IMR-90 (cell line): Measurements from ENCODE around the gene MEIS2. TPM values are rescaled to one million over a fixed set of nuclear protein-coding genes. Genes with fewer than 3 reads are reported as not detected.

Experiments used
- ATAC-seq: fragments of 200-7000 bp; cut with Tn5 transposase; 2 replicates; pipeline ENCODE4 v1.9.1; 2020; ENCODE audit warnings: low read depth, mild to moderate bottlenecking, moderate library complexity
- BruUV-seq: library from RNA; stranded (reverse); fragments of 400-500 nt; replicated peaks from 2 replicates; lab custom pipeline; 2021; lab: Mats Ljungman, UMichigan
- CTCF ChIA-PET: fragments of 300-600 bp; formaldehyde crosslinking; extraction: SDS; loops from one replicate; lab custom pipeline; 2021; ENCODE audit warnings: antibody characterized with exemption; lab: Yijun Ruan, JAX
- POLR2A ChIA-PET: fragments of 300-600 bp; sonication (Branson Sonifier 250); formaldehyde crosslinking; loops from one replicate; lab custom pipeline; 2022; ENCODE audit warnings: antibody characterized with exemption; ENCODE audit not compliant: unreplicated experiment; lab: Charles Lee
- DNase-seq: peaks from one replicate; pipeline ENCODE4 v3.0.0; 2013
- H2AFZ ChIP-seq: replicated peaks from 2 replicates; pipeline ENCODE3; 2013; ENCODE audit warnings: low read length, mild to moderate bottlenecking; ENCODE audit not compliant: poor library complexity
- H2AK5ac ChIP-seq: 2 replicates; pipeline ENCODE4 v1.6.1; 2013; ENCODE audit warnings: low read depth, low read length, inconsistent platforms
- H2AK9ac ChIP-seq: replicated peaks from 2 replicates; pipeline ENCODE3; 2013; ENCODE audit warnings: mild to moderate bottlenecking, low read depth, low read length, moderate library complexity; ENCODE audit not compliant: poor library complexity
- H2BK120ac ChIP-seq: 2 replicates; pipeline ENCODE4 v1.6.1; 2013; ENCODE audit warnings: low read depth, low read length, inconsistent platforms
- H2BK15ac ChIP-seq: 3 replicates; pipeline ENCODE4 v1.6.1; 2013; ENCODE audit warnings: low read depth, low read length, inconsistent platforms
- H2BK20ac ChIP-seq: 2 replicates; pipeline ENCODE4 v1.6.1; 2013; ENCODE audit warnings: low read depth, mild to moderate bottlenecking, inconsistent platforms, low read length, moderate library complexity
- H2BK5ac ChIP-seq: 2 replicates; pipeline ENCODE4 v1.6.1; 2013; ENCODE audit warnings: mild to moderate bottlenecking, low read depth, low read length, inconsistent platforms; ENCODE audit not compliant: poor library complexity, severe bottlenecking
- H3K14ac ChIP-seq: replicated peaks from 2 replicates; pipeline ENCODE4 v1.6.1; 2013; ENCODE audit warnings: low read depth, low read length, inconsistent platforms
- H3K18ac ChIP-seq: 2 replicates; pipeline ENCODE4 v1.6.1; 2013; ENCODE audit warnings: low read depth, low read length, control low read depth
- H3K23ac ChIP-seq: 2 replicates; pipeline ENCODE4 v1.6.1; 2013; ENCODE audit warnings: low read depth, low read length, inconsistent platforms
- H3K27ac ChIP-seq: 2 replicates; pipeline ENCODE4 v1.5.1; 2013; ENCODE audit warnings: mild to moderate bottlenecking, control low read depth, low read length; ENCODE audit not compliant: insufficient read depth
- H3K27me3 ChIP-seq: 2 replicates; pipeline ENCODE4 v1.6.1; 2013; ENCODE audit warnings: low read length; ENCODE audit not compliant: control insufficient read depth, insufficient read depth
- H3K36me3 ChIP-seq: 2 replicates; pipeline ENCODE4 v1.6.1; 2013; ENCODE audit warnings: low read length, mixed read lengths; ENCODE audit not compliant: control insufficient read depth, insufficient read depth
- H3K4ac ChIP-seq: 2 replicates; pipeline ENCODE4 v1.6.1; 2013; ENCODE audit warnings: low read depth, low read length, inconsistent platforms
- H3K4me1 ChIP-seq: 2 replicates; pipeline ENCODE4 v1.6.1; 2013; ENCODE audit warnings: low read length, mixed read lengths; ENCODE audit not compliant: control insufficient read depth, insufficient read depth
- H3K4me2 ChIP-seq: 2 replicates; pipeline ENCODE4 v1.6.1; 2013; ENCODE audit warnings: low read depth, mild to moderate bottlenecking, control low read depth, low read length, moderate library complexity
- H3K4me3 ChIP-seq: 2 replicates; pipeline ENCODE4 v1.5.1; 2013; ENCODE audit warnings: low read depth, mild to moderate bottlenecking, control low read depth, low read length, moderate library complexity; ENCODE audit not compliant: insufficient read depth
- H3K56ac ChIP-seq: 2 replicates; pipeline ENCODE4 v1.6.1; 2013; ENCODE audit warnings: low read length, inconsistent platforms; ENCODE audit not compliant: insufficient read depth; ENCODE audit errors: extremely low read depth
- H3K79me1 ChIP-seq, 2 experiments: 2 replicates each; pipeline ENCODE4 v1.6.1; 2013; ENCODE audit warnings: low read length in 2 of 2, inconsistent platforms in 1 of 2, low read depth in 1 of 2
- H3K9ac ChIP-seq: 2 replicates; pipeline ENCODE4 v1.6.1; 2013; ENCODE audit warnings: low read depth, low read length, control low read depth
- H3K9me1 ChIP-seq: 2 replicates; pipeline ENCODE4 v1.6.1; 2013; ENCODE audit warnings: low read length, inconsistent platforms; ENCODE audit not compliant: insufficient read depth
- H3K9me3 ChIP-seq: 2 replicates; pipeline ENCODE4 v1.6.1; 2013; ENCODE audit warnings: low read length; ENCODE audit not compliant: control insufficient read depth, insufficient read depth
- H4K20me1 ChIP-seq: 2 replicates; pipeline ENCODE4 v1.6.1; 2013; ENCODE audit warnings: low read length, inconsistent platforms; ENCODE audit not compliant: insufficient read depth
- H4K5ac ChIP-seq: 2 replicates; pipeline ENCODE4 v1.6.1; 2013; ENCODE audit warnings: mild to moderate bottlenecking, low read depth, low read length, control low read depth
- H4K8ac ChIP-seq, 2 experiments: 2 replicates each; pipeline ENCODE4 v1.6.1; 2013; ENCODE audit warnings: low read depth in 2 of 2, low read length in 2 of 2, control low read depth in 1 of 2, inconsistent platforms in 1 of 2
- H4K91ac ChIP-seq: 2 replicates; pipeline ENCODE4 v1.6.1; 2013; ENCODE audit warnings: low read depth, low read length, inconsistent platforms; ENCODE audit not compliant: insufficient read depth
- BHLHE40 ChIP-seq: fragments of 150-350 bp; IDR thresholded peaks from 2 replicates; pipeline ENCODE4 v1.6.1; 2016; ENCODE audit warnings: mild to moderate bottlenecking, low read depth, low read length
- CEBPB ChIP-seq: IDR thresholded peaks from 2 replicates; pipeline ENCODE4 v1.6.1; 2012; ENCODE audit warnings: low read depth, low read length, improper control_type of control experiment
- CHD1 ChIP-seq: IDR thresholded peaks from 2 replicates; pipeline ENCODE4 v1.6.1; 2012; ENCODE audit warnings: low read depth, low read length, improper control_type of control experiment
- FOS ChIP-seq: fragments of 150-350 bp; IDR thresholded peaks from 2 replicates; pipeline ENCODE4 v1.6.1; 2016; ENCODE audit warnings: low read depth, low read length
- MAFK ChIP-seq: IDR thresholded peaks from 2 replicates; pipeline ENCODE4 v1.6.1; 2012; ENCODE audit warnings: low read depth, low read length, improper control_type of control experiment
- MAZ ChIP-seq: IDR thresholded peaks from 2 replicates; pipeline ENCODE4 v1.6.1; 2012; ENCODE audit warnings: low read depth, mild to moderate bottlenecking, low read length, improper control_type of control experiment, moderate library complexity, borderline replicate concordance
- MXI1 ChIP-seq: IDR thresholded peaks from 2 replicates; pipeline ENCODE4 v1.6.1; 2012; ENCODE audit warnings: low read depth, mild to moderate bottlenecking, low read length, moderate library complexity, borderline replicate concordance
- NFE2L2 ChIP-seq: fragments of 150-350 bp; IDR thresholded peaks from 2 replicates; pipeline ENCODE4 v1.6.1; 2016; ENCODE audit warnings: low read depth, mild to moderate bottlenecking, low read length
- POLR2A ChIP-seq: IDR thresholded peaks from 2 replicates; pipeline ENCODE4 v1.6.1; 2012; ENCODE audit warnings: mild to moderate bottlenecking, low read depth, low read length
- RAD21 ChIP-seq: IDR thresholded peaks from 2 replicates; pipeline ENCODE4 v1.6.1; 2012; ENCODE audit warnings: low read length, improper control_type of control experiment
- RCOR1 ChIP-seq: IDR thresholded peaks from 2 replicates; pipeline ENCODE4 v1.6.1; 2012; ENCODE audit warnings: mild to moderate bottlenecking, low read length, improper control_type of control experiment; ENCODE audit not compliant: insufficient replicate concordance
- RFX5 ChIP-seq: IDR thresholded peaks from 2 replicates; pipeline ENCODE4 v1.8.0; 2012; ENCODE audit warnings: low read depth, mild to moderate bottlenecking, low read length, moderate library complexity
- SMC3 ChIP-seq: fragments of 150-350 bp; IDR thresholded peaks from 2 replicates; pipeline ENCODE4 v1.6.1; 2016; ENCODE audit warnings: low read depth, mild to moderate bottlenecking, antibody characterized with exemption, low read length, moderate library complexity
- USF2 ChIP-seq: fragments of 150-350 bp; IDR thresholded peaks from 2 replicates; pipeline ENCODE4 v1.6.1; 2017; ENCODE audit warnings: mild to moderate bottlenecking, antibody characterized with exemption, low read length, low read depth
- WGBS, 2 experiments: methylation state at CpG; one replicate each; pipeline versions ENCODE4 v1.1.5 to v1.1.7; 2013; ENCODE audit warnings: missing lambda C conversion rate in 2 of 2; ENCODE audit not compliant: insufficient read length in 1 of 2; ENCODE audit errors: extremely low coverage in 2 of 2; 5-methylcytosine and 5-hydroxymethylcytosine counted together
- dilution Hi-C: fragments of 300-500 bp; cut with HindIII; formaldehyde crosslinking; loops from one replicate; pipeline ENCODE4 v1.14.3; 2018; ENCODE audit warnings: low sequenced_read_pairs; ENCODE audit not compliant: unreplicated experiment
- in situ Hi-C: fragments of 300-500 bp; cut with MboI; formaldehyde crosslinking; loops from 3 replicates; pipeline ENCODE4 v1.14.3; 2019; ENCODE audit warnings: low sequenced_read_pairs, inconsistent platforms, mixed read lengths
- intact Hi-C: fragments of 100-400 bp; cut with micrococcal nuclease; formaldehyde crosslinking; loops from 2 replicates; pipeline ENCODE4 v1.10.0; 2022
- polyA plus RNA-seq, 3 experiments: library from polyadenylated mRNA; depleted of rRNA; stranded (reverse); fragments of >200 nt; gene quantifications; 2 replicates each; pipeline ENCODE4 v1.2.3, GENCODE V29; 2012; ENCODE audit warnings: low replicate concordance in 1 of 3
- total RNA-seq: library from RNA; depleted of rRNA; stranded (reverse); fragments of >200 nt; gene quantifications from 2 replicates; pipeline ENCODE4 v1.2.3, GENCODE V29; 2012
- TF ChIP-seq, protein P1 (sequence below): fragments of 150-350 bp; IDR thresholded peaks from 2 replicates; pipeline ENCODE4 v1.6.1; 2016; ENCODE audit warnings: low read depth, mild to moderate bottlenecking, low read length, moderate library complexity, borderline replicate concordance
- TF ChIP-seq, protein P2 (sequence below): conservative IDR thresholded peaks from 2 replicates; pipeline ENCODE4 v1.5.1; 2012; ENCODE audit warnings: mild to moderate bottlenecking, low read depth, low read length, improper control_type of control experiment

The MEIS2 gene
- total and polyA plus RNA-seq, 2 of the 4 experiments (the other 2 are of a cell fraction), result 70.1 to 71.3 TPM

DNA sequence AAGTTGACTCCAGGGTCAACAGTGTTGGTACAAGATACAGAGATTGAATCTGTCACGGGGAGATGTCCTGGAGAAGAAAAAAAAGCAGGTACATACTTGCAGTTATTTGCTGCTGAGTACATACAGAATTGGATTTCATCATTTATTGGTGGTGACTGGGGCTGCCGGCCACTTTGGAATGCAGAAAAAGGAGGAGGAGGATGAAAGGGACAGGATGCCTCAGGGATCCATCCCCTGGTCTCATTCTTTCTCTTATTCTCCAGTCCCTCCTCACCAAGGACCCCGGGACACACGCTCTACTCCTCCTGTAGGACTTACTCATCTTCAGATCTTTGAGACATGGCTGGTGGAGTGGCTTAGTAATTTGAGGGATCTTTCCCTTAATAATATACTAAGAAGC is 30.0 kb upstream of the MEIS2 start:
- no peak overlapping the region for H2BK15ac ChIP-seq
- no peaks in the 10 kb centered on the region for H3K9me3 ChIP-seq
- CTCF ChIA-PET, result no interaction called here
- no peak overlapping the region; a peak in 1 of 4 replicates for H4K8ac ChIP-seq
- no peak overlapping the region for H3K14ac ChIP-seq
- no peak overlapping the region for H2AK9ac ChIP-seq
- TF ChIP-seq MAZ (no peak), USF2 (no peak), MXI1 (no peak), BHLHE40 (no peak), SMC3 (no peak), RCOR1 (no peak), RAD21 (no peak), CEBPB (no peak), POLR2A (no peak), RFX5 (no peak), FOS (no peak), CHD1 (no peak), MAFK (no peak), NFE2L2 (no peak)
- TF ChIP-seq, protein P1, sequence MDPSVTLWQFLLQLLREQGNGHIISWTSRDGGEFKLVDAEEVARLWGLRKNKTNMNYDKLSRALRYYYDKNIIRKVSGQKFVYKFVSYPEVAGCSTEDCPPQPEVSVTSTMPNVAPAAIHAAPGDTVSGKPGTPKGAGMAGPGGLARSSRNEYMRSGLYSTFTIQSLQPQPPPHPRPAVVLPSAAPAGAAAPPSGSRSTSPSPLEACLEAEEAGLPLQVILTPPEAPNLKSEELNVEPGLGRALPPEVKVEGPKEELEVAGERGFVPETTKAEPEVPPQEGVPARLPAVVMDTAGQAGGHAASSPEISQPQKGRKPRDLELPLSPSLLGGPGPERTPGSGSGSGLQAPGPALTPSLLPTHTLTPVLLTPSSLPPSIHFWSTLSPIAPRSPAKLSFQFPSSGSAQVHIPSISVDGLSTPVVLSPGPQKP, result no peak
- TF ChIP-seq, protein P2, sequence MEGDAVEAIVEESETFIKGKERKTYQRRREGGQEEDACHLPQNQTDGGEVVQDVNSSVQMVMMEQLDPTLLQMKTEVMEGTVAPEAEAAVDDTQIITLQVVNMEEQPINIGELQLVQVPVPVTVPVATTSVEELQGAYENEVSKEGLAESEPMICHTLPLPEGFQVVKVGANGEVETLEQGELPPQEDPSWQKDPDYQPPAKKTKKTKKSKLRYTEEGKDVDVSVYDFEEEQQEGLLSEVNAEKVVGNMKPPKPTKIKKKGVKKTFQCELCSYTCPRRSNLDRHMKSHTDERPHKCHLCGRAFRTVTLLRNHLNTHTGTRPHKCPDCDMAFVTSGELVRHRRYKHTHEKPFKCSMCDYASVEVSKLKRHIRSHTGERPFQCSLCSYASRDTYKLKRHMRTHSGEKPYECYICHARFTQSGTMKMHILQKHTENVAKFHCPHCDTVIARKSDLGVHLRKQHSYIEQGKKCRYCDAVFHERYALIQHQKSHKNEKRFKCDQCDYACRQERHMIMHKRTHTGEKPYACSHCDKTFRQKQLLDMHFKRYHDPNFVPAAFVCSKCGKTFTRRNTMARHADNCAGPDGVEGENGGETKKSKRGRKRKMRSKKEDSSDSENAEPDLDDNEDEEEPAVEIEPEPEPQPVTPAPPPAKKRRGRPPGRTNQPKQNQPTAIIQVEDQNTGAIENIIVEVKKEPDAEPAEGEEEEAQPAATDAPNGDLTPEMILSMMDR, result no peak
- H3K4me3 ChIP-seq, result no peak overlapping the region
- no peaks in the 10 kb centered on the region for H4K20me1 ChIP-seq
- no peaks in the 10 kb centered on the region for H3K36me3 ChIP-seq
- 0 out of 2 replicates have a peak, but pooled peaks cover under 1% of the 10 kb centered on the region for H3K9me1 ChIP-seq
- peak overlapping the region; percentile 34; the same call in 1 of the 2 replicates for H2BK20ac ChIP-seq
- intact Hi-C loops (loop anchor here (5.0 to 10.0 kb wide), 5 partner anchors 496 to 1376 kb away; no protein-coding TSS in a partner anchor), dilution Hi-C loops (no loop called here), in situ Hi-C loops (loop anchor here (10.0 to 25.0 kb wide), 6 partner anchors 618 to 1843 kb away; no protein-coding TSS in a partner anchor)
- H3K27me3 ChIP-seq, result no peaks in the 10 kb centered on the region
- DNase-seq, result no peak
- no peak overlapping the region for H3K4me2 ChIP-seq
- no peak overlapping the region for H3K23ac ChIP-seq
- no peak overlapping the region for H3K56ac ChIP-seq
- H3K79me1 ChIP-seq, result no peaks in the 10 kb centered on the region
- H4K91ac ChIP-seq, result no peak overlapping the region
- H3K18ac ChIP-seq, result no peak overlapping the region
- H4K5ac ChIP-seq, result no peak overlapping the region
- no peak overlapping the region for H2BK5ac ChIP-seq
- POLR2A ChIA-PET, result no interaction called here
- H2AK5ac ChIP-seq, result no peak overlapping the region
- H3K9ac ChIP-seq, result no peak overlapping the region
- no peak overlapping the region for H2AFZ ChIP-seq
- no peak overlapping the region for H2BK120ac ChIP-seq
- WGBS, 2 experiments, result no CpG with 5 or more reads among the region's 4 CpGs
- no TSS peak for BruUV-seq
- no peak overlapping the region for H3K27ac ChIP-seq
- ATAC-seq, result no peak
- H3K4ac ChIP-seq, result no peak overlapping the region
- H3K4me1 ChIP-seq, result no peaks in the 10 kb centered on the region; the same call in 1 of the 2 replicates
